Stimulated activated CD8-positive, alpha-beta memory T cell treated with anti-CD3 and anti-CD28 coated beads, Interleukin-4, amount 100 ng/mL, for 48 hours (primary cell): Measurements from ENCODE around the gene STKLD1.
"Not testable (repeated sequence)": the region's sequence is repeated elsewhere in the genome, so short reads cannot be mapped to it uniquely, and the experiment has no call there.

Source experiments
- DNase-seq: peaks from one replicate; pipeline ENCODE4 v3.0.0-alpha.2; 2020

Gene STKLD1

GRCh38 chr9:133366435-133366834 lies 9.7 kb upstream of the STKLD1 start:
- no peak for DNase-seq

DNA sequence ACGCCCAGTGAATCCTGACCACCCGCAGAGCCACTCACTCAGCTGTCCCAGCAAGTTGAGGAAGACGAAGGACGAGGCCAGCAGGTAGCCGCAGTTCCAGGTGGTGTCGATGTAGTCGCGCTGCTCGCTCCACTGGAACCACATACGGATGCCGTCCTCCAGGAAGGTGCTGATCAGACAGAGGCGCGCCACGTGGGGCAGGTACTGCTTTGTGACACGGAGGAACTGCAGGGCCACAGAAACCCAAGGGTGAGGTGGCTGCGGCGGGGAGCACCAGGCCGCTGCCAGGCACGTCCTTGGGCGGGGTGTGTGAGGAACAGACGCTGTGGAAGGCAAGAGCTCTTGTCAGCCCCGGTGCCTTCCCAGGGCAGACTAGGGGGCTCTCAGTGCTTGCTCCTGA lies 8.9 kb upstream of the STKLD1 start:
- DNase-seq, result no peak

DNA sequence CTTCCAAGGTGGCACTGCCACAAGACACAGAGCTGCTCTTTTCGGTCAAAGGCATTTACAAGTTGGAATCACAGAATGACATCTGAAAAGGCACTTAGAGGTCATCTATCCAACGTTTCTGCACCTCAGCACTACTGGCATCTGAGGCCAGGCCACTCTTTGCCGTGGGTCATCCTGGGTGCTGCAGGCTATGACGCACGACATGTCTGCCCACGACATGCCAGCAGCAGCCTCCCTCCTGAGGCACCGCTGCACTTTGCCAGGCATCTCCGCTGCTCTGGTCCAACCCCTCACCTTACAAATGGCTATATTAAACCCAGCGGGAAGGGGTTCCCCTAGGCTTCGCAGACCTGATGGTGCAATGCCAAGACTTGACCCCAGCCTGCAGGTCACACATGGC lies 8.4 kb upstream of the STKLD1 start:
- DNase-seq, result no peak

- no peak for DNase-seq
These were observed 7.8 kb upstream of the STKLD1 start for GRCh38 chr9:133368249-133368881.

DNA sequence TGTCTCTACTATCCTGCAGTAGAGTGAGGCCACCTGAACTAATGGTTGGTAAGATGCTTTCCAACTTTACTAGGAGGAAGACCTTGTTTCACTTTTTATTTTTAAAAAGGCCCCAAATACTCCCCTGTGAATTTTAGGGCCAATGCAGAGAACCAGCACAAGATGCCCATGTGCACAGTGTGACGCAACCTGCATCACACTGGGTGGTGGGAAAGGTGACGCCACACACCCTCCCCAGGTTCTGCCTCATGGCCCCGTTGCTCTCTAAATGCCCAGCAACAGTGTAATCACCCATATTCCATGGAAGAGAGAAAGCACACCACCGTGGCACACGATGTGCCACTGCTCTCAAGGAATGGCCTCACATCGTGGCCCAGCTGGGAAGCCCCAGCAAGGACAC lies 6.7 kb upstream of the STKLD1 start:
- no peak for DNase-seq

GRCh38 chr9:133369933-133370332 lies 6.2 kb upstream of the STKLD1 start:
- DNase-seq, result peak; percentile 56

DNA sequence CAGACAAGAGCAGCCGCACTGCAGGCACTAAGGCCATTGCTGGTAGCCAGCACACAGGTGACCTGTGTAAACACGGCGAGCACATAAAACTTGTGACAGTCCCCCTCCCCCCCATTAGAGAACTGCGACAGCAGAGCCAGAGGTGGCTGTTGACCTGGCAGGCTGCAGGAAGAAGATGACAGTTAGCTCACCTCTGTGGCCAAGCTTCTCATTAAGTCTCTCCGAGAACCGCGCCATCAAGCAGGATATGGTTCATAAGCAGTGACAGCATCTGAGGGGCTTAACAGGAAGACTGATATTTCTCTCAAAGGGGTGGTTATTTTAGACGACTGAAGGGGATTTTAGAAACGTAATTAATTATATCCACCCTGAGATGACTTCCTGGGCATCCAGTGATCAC lies 5.5 kb upstream of the STKLD1 start:
- peak; percentile 65 for DNase-seq

GRCh38 chr9:133371261-133371711 lies 4.9 kb upstream of the STKLD1 start:
- DNase-seq, result peak; percentile 84

GRCh38 chr9:133372144-133372543 lies 4.0 kb upstream of the STKLD1 start:
- peak; percentile 42 for DNase-seq

DNA sequence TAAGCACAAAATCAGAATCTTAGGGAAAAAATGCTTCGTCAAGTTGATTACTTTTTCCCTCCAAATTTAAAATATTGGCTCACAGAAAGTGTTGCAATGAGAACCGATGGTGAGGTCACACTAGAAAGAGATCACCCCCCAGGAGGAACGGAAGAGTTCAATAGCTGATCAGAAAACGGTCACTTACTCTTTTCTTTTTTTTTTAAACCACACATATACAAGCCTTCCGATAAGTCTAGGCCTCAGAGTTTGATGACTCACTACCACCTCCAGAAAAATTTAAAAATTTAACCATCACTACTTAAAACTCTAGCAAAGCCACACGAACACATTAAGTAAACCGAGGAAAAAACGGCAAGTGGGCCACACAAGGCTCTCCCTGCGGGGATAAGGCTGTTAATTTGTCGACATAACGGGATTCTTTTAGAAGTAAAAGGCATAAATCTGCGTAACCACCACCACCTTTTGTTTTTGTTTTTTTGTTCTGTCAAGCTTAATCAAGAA lies 1.5 kb upstream of the STKLD1 start:
- DNase-seq, result no peak

DNA sequence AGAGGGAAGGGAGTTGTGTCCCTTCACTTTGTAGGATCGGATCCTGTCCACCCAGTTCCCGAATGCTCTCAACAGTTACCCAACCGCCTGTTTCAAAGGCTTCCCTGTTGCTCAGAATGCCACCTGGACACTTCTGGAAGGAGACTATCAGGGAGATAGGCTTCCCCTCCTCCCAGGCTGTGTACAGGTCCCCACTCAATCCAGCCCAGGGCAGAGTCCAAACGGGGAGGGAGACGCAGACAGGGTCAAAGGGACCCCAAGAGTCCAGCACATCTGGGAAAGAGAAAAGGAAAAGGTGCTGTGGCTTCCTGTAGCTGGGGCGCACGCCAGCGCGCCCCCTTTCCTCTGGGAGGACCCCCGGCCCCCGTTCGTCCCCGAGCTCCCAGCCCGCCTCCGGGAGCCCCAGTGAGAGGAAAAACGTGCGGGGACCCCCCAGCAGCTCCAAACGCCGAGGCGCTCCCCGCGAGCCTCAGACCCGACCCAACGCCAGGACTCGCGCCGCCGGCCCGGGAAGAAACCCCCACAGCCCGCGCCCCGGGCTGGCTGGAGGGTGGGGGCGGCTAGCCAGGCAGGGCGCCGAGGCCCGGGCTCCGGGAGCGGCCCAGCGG lies 946 bp upstream of the STKLD1 start:
- DNase-seq, result peak; percentile 51

- not testable (repeated sequence) for DNase-seq
These were observed 1.1 kb downstream of the STKLD1 start for GRCh38 chr9:133377280-133377679.

DNA sequence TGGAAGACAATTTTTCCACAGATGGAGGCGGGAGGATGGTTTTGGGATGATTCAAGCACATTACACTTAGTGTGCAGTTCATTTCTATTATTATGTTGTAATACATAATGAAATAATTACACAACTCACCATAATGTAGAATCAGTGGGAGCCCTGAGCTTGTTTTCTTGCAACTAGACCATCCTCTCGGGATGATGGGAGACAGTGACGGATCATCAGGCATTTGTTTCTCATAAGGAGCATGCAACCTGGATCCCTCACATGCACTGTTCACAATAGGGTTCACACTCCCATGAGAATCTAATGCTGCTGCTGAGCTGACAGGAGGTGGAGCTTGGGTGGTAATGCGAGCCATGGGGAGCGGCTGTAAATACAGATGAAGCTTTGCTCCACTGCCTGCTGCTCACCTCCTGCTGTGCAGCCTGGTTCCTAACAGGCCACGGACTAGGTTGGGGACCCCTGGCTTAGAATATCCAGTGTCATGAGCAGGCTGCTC lies 1.6 kb downstream of the STKLD1 start:
- no peak for DNase-seq

- DNase-seq, result no peak
These were observed 2.3 kb downstream of the STKLD1 start for GRCh38 chr9:133378408-133378962.

GRCh38 chr9:133379153-133380086 lies 3.3 kb downstream of the STKLD1 start:
- DNase-seq, result no peak

- no peak for DNase-seq
These were observed 4.6 kb downstream of the STKLD1 start for GRCh38 chr9:133380734-133381133.

DNA sequence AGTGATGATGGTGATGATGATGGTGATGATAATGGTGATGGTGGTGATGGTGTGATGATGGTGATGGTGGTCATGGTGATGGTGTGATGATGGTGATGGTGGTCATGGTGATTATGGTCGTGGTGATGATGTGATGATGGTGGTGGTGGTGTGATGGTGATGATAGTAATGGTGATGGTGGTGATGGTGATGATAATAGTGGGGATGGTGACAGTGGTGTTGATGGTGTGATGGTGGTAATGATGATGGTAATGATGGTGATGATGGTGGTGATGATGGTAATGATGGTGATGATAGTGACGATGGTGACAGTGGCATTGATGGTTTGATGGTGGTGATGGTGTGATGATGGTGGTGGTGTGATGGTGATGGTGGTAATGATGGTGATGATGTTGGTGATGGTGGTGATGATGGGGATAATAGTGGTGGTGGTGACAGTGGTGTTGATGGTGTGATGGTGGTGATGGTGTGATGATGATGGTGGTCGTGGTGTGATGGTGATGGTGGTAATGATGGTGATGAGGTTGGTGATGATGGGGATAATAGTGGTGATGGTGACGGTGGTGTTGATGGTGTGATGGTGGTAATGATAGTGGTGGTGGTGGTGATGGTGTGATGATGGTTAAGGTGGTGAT lies 6.5 kb downstream of the STKLD1 start:
- no peak for DNase-seq

DNA sequence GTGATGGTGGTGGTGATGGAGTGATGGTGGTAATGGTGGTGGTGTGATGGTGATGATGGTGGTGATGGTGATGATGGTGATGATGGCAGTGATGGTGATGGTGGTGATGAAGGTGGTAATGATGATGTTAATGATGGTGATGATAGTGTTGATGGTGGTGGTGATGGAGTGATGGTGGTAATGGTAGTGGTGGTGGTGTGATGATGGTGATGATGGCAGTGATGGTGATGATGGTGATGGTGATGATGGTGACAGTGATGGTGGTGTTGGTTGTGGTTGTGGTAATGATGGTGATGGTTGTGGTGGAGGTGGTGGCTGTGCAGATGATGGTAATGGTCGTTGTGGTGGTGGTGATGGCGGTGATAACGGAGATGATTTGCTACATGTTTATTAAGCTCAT lies 7.3 kb downstream of the STKLD1 start:
- DNase-seq, result no peak

GRCh38 chr9:133384736-133385321 lies 8.7 kb downstream of the STKLD1 start:
- DNase-seq, result no peak

GRCh38 chr9:133385452-133385851 lies 9.3 kb downstream of the STKLD1 start:
- DNase-seq, result no peak

GRCh38 chr9:133386338-133386737 lies 10.2 kb downstream of the STKLD1 start:
- DNase-seq, result no peak

DNA sequence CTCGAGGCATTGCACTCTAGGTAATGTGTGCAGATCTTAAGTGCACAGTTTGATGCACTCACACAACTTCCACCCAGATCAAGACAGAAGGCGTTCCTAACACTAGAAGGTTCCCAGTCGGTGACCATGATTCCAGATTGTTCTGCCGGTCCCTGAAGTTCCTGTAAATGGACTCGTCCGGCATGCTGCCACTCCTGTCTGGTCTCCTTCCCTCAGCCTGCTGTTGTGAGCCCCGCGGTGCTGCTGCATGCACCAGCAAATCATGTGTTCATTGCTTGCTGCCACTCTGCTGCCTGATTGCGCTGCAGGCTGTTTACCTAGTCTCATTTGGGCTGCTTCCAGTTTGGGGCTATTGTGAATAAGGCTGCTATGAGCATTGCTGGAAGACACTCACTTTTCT lies 11.5 kb downstream of the STKLD1 start:
- no peak for DNase-seq
